ENCODE data around the gene ENGASE.

ENGASE gene

DNA sequence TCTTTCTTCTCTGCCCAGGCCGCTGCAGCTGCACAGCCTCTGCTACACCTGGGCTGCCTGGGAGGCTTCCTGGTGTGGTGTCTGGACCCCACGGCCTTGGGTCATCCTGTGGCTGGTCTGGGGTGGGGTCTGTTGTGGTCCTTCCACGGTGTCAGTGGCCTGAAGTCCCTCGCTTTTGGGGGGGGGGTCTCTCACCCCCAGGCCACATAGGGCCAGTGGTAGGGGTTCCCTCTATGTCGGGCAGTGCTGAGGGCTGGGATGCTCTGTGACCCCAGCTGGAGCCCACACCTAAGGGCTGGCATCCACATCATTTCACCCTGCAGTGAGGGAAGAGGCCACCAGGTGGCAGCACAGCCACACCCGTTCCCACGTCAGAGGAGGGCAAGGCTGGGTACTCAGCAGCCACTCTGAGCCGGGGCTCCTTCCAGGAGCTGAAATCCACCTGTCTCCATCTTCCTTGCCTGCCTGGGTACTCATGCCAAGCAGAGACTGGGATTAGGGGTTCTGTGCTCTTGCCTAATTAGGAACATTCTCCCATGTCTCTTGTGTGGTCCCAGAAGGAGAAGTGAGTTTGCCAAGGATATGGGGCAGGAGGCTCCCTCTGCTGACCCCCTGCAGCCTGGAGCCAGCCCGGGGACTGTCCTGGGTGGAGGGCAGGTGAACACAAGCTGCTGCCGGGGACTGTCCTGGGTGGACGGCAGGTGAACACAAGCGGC lies 13.0 kb downstream of the ENGASE start:
- Mint-ChIP-seq H3K4me1 (ENCODE audit: low read depth) (peaks cover 2% of the 10 kb centered on the region), H3K9me3 (ENCODE audit: low read depth) (no peaks in the 10 kb centered on the region), H3K27me3 (no peaks in the 10 kb centered on the region), H3K4me3 (no peak overlapping the region), H3K36me3 (no peaks in the 10 kb centered on the region), H3K27ac (no peak overlapping the region)

DNA sequence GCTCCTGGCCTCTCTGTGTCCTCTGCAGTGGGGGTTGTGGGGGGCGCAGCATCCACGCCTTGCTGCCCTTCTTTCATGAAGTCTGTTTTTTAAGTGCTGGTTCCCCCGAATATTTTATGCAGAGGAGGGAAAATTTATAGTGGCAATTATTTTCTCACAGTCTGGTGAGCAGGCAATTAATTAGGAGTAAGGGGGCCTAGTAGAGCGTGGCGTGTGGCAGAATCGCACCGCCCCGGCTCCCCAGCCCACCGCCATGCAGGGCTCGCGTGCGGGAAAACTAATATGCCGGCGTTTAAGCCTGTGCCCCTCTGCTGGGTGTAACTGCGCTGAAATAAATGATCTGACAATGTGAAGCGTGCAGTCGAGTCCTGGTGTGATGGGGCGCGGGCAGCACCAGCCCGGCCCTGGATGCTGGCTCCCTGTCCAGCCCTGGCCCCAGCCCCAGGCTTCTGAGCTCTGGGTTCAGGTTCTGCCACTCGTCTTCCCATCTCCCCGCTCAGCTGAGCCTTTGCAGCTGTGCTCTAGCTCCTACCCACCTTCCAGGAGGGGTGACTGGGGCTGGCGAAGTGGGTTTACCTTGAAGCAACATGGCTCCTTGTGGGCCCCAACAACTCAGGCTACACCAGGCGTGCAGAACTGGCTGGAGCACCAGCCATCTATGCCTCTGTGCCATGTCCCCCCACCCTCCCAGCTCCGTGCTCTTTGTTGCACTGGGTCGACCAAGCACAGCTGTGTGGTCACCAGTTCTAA lies 13.8 kb downstream of the ENGASE start:
- Mint-ChIP-seq H3K4me3 (no peak overlapping the region), H3K27ac (no peak overlapping the region), H3K27me3 (no peaks in the 10 kb centered on the region), H3K36me3 (no peaks in the 10 kb centered on the region), H3K9me3 (ENCODE audit: low read depth) (no peaks in the 10 kb centered on the region), H3K4me1 (ENCODE audit: low read depth) (peaks cover 6% of the 10 kb centered on the region)

DNA sequence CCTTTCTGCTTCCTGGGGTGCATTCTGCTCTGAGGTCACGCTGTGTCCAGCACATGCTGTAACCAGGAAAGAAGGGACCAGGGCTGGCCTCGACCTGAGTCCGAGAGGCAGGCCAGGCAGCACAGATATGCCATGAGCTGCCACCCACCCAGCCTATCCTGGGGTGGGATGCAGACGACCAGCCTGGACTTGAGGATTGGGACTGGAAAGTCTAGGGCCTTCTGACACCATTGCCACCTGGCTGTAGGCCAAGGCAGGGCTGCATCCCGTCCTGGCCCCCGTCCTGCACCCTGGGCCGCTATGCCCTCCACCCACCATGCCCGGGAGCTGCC lies 14.3 kb downstream of the ENGASE start:
- Mint-ChIP-seq H3K27me3 (peaks cover 2% of the 10 kb centered on the region), H3K4me1 (ENCODE audit: low read depth) (peaks cover 8% of the 10 kb centered on the region), H3K36me3 (no peaks in the 10 kb centered on the region), H3K27ac (no peak overlapping the region), H3K9me3 (ENCODE audit: low read depth) (no peaks in the 10 kb centered on the region), H3K4me3 (no peak overlapping the region)

DNA sequence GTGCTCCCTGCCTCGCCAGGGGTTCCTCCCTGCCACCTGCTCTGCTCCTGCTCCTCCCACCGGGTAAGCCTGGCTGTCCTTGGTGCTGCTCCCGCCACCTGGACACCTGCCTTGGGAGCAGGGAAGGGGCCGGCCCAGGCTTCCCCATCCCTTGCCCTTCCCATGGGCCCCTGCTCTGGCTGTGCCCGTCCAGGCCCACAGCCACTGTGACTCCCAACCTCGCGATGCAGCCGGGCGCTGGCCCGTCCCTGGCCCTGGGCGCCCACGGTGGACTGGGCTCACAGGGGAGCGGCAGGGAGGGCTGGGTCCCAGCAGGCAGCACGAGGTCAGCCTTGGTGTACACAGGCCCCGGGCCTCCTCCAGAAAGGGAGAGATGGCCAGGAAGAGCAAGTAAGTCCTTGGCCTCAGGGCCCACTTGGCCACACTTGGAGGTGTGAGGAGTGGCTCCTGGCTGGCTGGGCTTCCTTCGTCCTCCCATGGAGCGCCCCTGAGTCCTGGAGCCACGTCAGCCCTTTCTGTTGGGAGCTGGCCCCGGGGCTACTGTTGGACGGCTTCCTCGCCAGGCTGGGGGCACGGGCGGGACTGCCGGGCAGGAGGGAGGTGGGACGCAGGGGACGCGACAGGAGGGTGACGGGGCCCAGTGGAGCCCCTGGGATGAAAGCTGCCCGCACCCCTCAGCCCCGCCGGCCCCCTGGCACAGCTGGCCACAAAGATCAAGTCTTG lies 15.3 kb downstream of the ENGASE start:
- peaks cover 5% of the 10 kb centered on the region for H3K27me3 Mint-ChIP-seq
- H3K36me3 Mint-ChIP-seq, result no peaks in the 10 kb centered on the region
- no peak overlapping the region for H3K27ac Mint-ChIP-seq
- H3K9me3 Mint-ChIP-seq (ENCODE audit: low read depth), result no peaks in the 10 kb centered on the region
- H3K4me1 Mint-ChIP-seq (ENCODE audit: low read depth), result peaks cover 8% of the 10 kb centered on the region
- no peak overlapping the region for H3K4me3 Mint-ChIP-seq

DNA sequence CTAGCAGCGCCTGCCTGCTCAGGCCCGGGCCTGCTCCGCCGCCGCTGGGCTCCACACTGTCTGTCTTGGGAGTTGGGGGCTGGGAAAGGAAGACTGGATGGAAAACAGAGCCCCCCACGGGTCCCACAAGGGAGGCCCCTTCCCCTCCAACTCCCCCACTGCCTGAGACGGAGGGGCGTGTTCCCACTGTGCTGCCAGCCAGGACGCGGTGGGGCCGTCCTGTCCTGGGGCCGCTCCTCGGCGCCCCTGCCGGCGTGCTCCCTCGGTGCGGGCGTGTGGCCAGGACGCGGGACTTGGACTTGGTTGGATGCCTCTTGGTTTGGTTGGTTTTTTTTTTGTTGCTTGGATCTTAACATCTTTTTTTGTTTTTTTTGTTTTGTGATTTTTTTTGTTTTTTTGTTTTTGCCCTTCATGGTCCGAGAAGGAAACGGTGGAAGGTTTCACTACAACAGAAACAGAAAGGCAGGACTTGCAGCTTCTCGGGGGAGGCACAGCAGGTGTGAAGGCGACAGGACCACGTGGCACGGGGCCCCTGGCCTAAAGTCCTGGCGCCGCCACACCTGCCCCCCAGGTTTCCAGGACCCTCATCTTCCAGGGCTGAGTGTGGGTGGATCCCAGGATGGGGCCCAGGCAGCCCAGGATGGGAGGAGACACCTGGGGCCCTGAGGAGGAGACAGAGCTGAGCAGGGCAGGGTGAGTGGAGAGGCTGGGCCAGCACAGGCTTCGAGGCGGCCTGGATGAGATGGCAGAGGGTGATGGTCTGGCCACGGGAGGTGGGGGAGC lies 16.0 kb downstream of the ENGASE start:
- no peaks in the 10 kb centered on the region for H3K36me3 Mint-ChIP-seq
- no peak overlapping the region for H3K27ac Mint-ChIP-seq
- no peak overlapping the region for H3K4me3 Mint-ChIP-seq
- H3K4me1 Mint-ChIP-seq (ENCODE audit: low read depth), result peaks cover 8% of the 10 kb centered on the region
- no peaks in the 10 kb centered on the region for H3K9me3 Mint-ChIP-seq (ENCODE audit: low read depth)
- H3K27me3 Mint-ChIP-seq, result peaks cover 5% of the 10 kb centered on the region

DNA sequence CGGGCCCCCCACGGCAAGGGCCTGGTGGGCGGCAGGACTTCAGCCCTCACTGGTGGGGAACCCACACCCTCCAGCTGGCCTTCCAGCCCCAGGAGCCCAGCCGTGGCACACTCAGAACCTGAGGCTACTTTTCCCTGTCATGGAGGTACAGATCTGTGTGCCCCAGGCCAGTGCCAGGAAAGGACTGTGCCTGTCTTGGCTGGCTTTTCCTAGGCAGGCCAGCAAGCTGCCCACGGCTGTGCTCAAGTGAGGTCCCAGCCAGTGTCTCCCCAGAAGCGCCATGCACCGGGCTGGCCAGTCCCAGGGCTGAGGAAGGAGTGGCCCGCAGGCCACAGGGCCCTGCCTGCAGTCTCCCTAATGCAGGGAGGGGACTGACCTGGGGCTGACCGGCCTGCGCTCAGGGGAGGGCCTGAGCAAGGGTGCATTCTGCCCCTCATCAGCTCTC lies 16.6 kb downstream of the ENGASE start:
- Mint-ChIP-seq H3K4me1 (ENCODE audit: low read depth) (peaks cover 8% of the 10 kb centered on the region), H3K4me3 (no peak overlapping the region), H3K27me3 (peaks cover 9% of the 10 kb centered on the region), H3K9me3 (ENCODE audit: low read depth) (no peaks in the 10 kb centered on the region), H3K27ac (no peak overlapping the region), H3K36me3 (no peaks in the 10 kb centered on the region)

DNA sequence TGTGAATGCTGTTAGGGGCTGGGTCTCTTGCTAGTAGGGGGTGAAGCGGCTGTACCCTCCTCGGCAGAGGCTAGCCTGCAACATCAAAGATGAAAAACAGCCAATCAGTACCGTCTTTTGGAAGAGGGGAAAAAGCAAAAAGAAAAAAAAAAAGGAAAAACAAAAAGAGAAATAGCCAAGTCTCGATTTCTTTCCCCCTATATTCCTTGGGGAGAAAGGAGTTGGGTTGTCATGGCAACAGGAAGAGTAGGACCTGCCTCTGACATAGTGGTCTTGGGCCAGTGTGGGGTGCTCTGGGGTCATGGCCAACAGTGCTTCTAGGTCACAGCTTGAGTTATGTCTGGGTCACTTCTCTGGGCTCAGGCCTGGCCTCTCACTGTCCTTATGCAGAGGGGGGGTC lies 17.9 kb downstream of the ENGASE start:
- H3K4me1 Mint-ChIP-seq (ENCODE audit: low read depth), result peaks cover 8% of the 10 kb centered on the region
- H3K9me3 Mint-ChIP-seq (ENCODE audit: low read depth), result no peaks in the 10 kb centered on the region
- no peak overlapping the region for H3K4me3 Mint-ChIP-seq
- H3K27me3 Mint-ChIP-seq, result peaks cover 9% of the 10 kb centered on the region
- H3K27ac Mint-ChIP-seq, result no peak overlapping the region
- H3K36me3 Mint-ChIP-seq, result no peaks in the 10 kb centered on the region

DNA sequence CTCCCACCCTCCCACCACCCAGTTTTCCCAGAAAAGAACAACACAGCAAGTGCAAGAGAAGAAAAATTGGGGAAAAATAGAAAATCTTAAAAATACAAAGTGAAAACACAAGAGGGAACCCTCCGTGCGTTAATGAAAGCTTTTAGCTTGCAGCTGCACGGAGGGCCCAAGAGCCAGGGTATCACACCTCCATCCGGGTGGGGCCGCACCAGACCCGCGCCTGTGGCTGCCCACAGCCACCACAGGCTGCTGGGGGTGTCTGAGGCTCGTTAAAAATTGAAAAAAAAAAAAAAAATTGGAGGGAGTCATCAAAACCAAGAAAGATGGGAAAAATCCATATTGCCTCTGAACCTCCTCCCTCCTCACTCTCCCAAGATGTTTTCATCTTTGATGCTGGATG lies 18.6 kb downstream of the ENGASE start:
- Mint-ChIP-seq H3K9me3 (ENCODE audit: low read depth) (no peaks in the 10 kb centered on the region), H3K27ac (no peak overlapping the region), H3K36me3 (no peaks in the 10 kb centered on the region), H3K4me1 (ENCODE audit: low read depth) (peaks cover 13% of the 10 kb centered on the region), H3K27me3 (peaks cover 14% of the 10 kb centered on the region), H3K4me3 (no peak overlapping the region)

DNA sequence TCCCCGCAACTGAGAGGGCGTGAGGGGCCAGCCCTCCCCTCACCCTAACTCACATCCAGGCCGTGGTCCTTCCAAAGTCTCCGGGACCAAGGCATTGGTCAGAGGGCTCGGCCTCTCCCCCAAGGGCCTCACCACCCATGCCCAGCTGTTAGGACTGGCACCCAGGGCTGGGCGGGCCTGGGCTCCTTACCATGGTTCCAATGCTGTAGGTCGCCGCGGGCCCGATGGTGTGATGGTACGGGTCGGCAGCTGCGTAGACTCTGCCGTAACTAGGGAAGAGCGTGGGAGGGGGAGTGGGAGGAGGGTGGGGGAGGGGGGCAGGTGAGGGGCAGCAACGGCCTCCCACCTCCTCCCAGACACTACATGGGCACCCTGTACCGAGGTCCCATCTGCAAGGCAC lies 19.6 kb downstream of the ENGASE start:
- Mint-ChIP-seq H3K27ac (no peak overlapping the region), H3K27me3 (peaks cover 15% of the 10 kb centered on the region)

DNA sequence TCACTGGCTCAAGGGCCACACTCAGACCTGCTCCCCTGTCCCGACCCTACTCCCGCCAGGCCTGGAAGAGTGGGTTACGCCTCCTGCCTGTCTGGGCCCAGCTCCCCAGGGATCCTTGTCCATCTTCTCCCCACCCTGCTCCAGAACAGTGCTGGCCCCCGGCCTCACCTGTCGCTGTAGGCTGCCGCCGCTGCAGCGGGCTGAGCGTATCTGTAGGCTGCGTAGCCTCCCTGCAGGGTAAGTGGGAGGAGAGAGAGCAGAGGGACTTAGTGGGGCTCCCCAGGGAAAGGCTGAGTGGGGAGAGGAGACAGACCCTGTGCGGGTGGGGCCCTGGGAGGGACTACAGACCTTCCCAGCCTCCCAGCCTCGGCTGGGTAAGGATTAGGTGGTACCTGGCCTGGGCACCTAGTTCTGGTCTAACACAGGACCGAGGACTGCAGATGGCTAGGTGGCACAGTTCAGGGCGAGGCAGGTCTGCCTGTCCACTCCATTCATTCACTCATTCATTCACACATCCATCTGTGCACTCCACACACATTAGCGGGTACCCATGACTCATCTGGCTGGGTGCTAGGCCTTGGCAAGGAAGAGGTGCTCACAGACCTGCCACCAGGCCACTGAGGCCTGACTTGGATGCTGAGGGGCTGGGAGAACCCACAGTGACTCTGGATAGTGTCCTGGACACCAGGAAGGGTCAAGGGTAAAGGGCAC lies 20.9 kb downstream of the ENGASE start:
- no peak overlapping the region for H3K4me3 Mint-ChIP-seq
- no peaks in the 10 kb centered on the region for H3K9me3 Mint-ChIP-seq (ENCODE audit: low read depth)
- peaks cover 13% of the 10 kb centered on the region for H3K4me1 Mint-ChIP-seq (ENCODE audit: low read depth)
- H3K27me3 Mint-ChIP-seq, result peaks cover 15% of the 10 kb centered on the region
- no peak overlapping the region for H3K27ac Mint-ChIP-seq
- H3K36me3 Mint-ChIP-seq, result no peaks in the 10 kb centered on the region

More for the DNA sequence above, 19.6 kb downstream of the ENGASE start:
- no peaks in the 10 kb centered on the region for H3K9me3 Mint-ChIP-seq (ENCODE audit: low read depth)
- peaks cover 13% of the 10 kb centered on the region for H3K4me1 Mint-ChIP-seq (ENCODE audit: low read depth)
- no peaks in the 10 kb centered on the region for H3K36me3 Mint-ChIP-seq
- no peak overlapping the region for H3K4me3 Mint-ChIP-seq

DNA sequence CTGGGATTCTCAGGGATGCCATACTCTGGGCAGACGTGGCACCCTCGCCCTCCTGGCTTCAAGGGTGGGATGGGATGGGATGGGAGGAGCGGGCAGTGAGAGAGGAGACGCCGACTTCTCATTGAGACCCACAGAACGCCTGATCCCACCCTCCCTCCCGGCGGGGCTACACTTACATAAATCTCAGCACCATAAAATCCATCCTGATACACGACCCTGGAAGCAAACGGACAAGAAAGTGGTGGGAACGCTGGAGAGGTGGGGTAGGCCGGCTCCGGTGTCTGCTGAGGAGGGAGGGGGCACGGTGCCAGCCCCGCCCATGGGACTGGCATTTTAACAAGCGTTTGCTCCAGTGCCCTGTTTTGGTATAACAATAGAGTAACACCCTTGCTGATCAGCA lies 21.9 kb downstream of the ENGASE start:
- Mint-ChIP-seq H3K27ac (no peak overlapping the region), H3K9me3 (ENCODE audit: low read depth) (no peaks in the 10 kb centered on the region), H3K36me3 (no peaks in the 10 kb centered on the region), H3K27me3 (peaks cover 15% of the 10 kb centered on the region), H3K4me3 (no peak overlapping the region), H3K4me1 (ENCODE audit: low read depth) (peaks cover 13% of the 10 kb centered on the region)

DNA sequence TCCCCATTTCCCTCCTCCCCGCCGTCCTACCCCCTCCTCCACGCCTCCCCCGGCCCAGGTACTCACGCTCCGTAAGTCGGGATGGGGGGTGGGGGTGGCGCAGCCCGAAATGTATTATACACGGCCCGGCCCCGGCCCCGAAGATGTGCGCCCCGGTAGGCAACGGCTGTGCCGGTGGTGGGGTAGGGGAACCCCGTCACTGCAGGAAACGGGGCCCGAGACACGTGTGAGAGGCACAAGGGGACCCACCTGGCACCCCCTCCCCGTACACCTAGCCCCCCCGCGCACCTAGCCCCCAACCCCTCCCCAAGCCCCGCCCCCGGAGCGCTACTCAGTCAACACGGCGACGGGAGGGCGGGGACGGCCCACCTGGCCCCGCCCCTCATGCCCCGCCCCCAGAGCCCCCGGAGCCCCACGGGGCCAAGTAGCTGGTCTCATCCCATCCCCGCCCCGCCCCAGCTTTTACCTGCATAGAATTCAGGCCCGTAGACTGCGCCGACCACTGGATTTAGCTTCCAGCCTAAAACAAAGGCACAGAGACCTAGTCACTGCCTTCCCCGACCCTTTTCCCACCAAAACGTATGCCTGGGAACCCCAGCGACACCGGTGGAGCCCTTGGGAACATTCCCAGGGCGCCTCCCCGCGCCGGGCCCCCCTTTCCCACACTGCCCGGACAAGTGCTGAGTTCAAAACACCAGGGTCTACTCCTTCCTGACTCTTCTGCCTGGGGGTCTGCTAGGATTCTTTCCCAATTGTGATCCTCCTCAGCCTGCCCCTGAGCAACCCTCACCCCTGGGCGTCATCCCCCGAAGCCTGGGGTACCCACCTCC lies 22.8 kb downstream of the ENGASE start:
- Mint-ChIP-seq H3K27ac (no peak overlapping the region), H3K27me3 (peaks cover 15% of the 10 kb centered on the region), H3K4me1 (ENCODE audit: low read depth) (peaks cover 11% of the 10 kb centered on the region), H3K4me3 (peak overlapping the region; percentile 61), H3K9me3 (ENCODE audit: low read depth) (no peaks in the 10 kb centered on the region), H3K36me3 (no peaks in the 10 kb centered on the region)

DNA sequence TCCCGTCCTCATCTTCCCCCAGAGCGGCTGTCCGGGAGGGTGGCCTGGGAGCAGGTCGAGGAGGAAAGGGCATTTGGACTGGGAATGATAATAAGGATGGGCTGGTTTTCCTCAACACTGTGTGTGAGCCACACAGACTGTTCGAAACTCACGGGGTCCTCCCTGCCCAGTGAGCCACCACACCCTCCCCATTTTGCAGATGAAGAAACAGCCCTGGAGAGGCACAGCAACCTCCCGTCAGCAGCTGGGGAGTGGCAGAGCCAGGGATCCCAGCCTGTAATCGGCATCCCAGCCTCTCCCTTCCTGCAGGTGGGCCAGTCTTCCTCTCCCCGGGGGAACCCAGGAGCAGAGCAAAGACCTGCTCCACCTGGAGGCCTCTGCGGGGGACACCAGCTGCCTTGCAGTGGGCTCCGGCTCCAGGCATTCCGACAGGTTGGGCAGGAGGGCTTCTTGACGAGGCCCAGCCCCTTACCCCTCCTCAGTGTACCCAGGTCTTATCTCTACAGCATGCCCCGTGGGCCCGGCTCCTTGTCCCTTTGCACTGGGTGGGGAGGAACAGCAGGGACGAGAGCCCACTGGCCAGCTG lies 23.8 kb downstream of the ENGASE start:
- Mint-ChIP-seq H3K4me1 (ENCODE audit: low read depth) (peaks cover 6% of the 10 kb centered on the region), H3K27ac (no peak overlapping the region), H3K36me3 (no peaks in the 10 kb centered on the region), H3K9me3 (ENCODE audit: low read depth) (no peaks in the 10 kb centered on the region), H3K27me3 (peaks cover 15% of the 10 kb centered on the region), H3K4me3 (peak overlapping the region; percentile 12)
